ENCODE data around the gene PLEKHG4B. TPM values are rescaled to one million over a fixed set of nuclear protein-coding genes. Genes with fewer than 3 reads are reported as not detected.

The PLEKHG4B gene
- total and polyA plus RNA-seq, 2 of the 4 experiments (the other 2 are of a cell fraction), result 1.1 TPM

- intact Hi-C loops (cut with micrococcal nuclease), result no loop called here
- Histone ChIP-seq H4K20me1 (ENCODE audit: insufficient read depth, low read length) (no peaks in the 10 kb centered on the region), H3K9me1 (ENCODE audit: insufficient read depth, low read length) (peaks cover 10% of the 10 kb centered on the region; the same call in 1 of the 2 replicates), H3K4me3 (ENCODE audit: insufficient read depth, low read depth, low read length) (no peak overlapping the region), H3K9me3 (ENCODE audit: control insufficient read depth, insufficient read depth, low read length) (no peaks in the 10 kb centered on the region), H3K18ac (ENCODE audit: low read depth, low read length) (no peak overlapping the region), H2BK5ac (ENCODE audit: low read depth, low read length, poor library complexity, severe bottlenecking) (no peak overlapping the region), H4K8ac (ENCODE audit: low read depth in 2 of 2, low read length in 2 of 2) (no peak overlapping the region), H3K27ac (ENCODE audit: insufficient read depth, low read length) (no peak overlapping the region), H4K91ac (ENCODE audit: insufficient read depth, low read depth, low read length) (no peak overlapping the region), H3K23ac (ENCODE audit: low read depth, low read length) (no peak overlapping the region), H3K14ac (replicated peaks; ENCODE audit: low read depth, low read length) (no peak overlapping the region), H3K36me3 (ENCODE audit: control insufficient read depth, insufficient read depth, low read length) (no peaks in the 10 kb centered on the region), H3K4me2 (ENCODE audit: low read depth, low read length) (no peak overlapping the region), H2AFZ (replicated peaks; ENCODE audit: low read length, poor library complexity) (no peak overlapping the region), H3K79me1 (ENCODE audit: low read depth in 1 of 2, low read length in 2 of 2) (no peaks in the 10 kb centered on the region), H2BK20ac (ENCODE audit: low read depth, low read length) (no peak overlapping the region), H2BK15ac (ENCODE audit: low read depth, low read length) (no peak overlapping the region), H2BK120ac (ENCODE audit: low read depth, low read length) (no peak overlapping the region), H3K9ac (ENCODE audit: low read depth, low read length) (no peak overlapping the region), H3K56ac (ENCODE audit: extremely low read depth, insufficient read depth, low read length) (no peak overlapping the region), H3K27me3 (ENCODE audit: control insufficient read depth, insufficient read depth, low read length) (no peaks in the 10 kb centered on the region), H3K4me1 (ENCODE audit: control insufficient read depth, insufficient read depth, low read length) (peaks cover 12% of the 10 kb centered on the region), H2AK9ac (replicated peaks; ENCODE audit: low read depth, low read length, poor library complexity) (no peak overlapping the region), H3K4ac (ENCODE audit: low read depth, low read length) (no peak overlapping the region), H2AK5ac (ENCODE audit: low read depth, low read length) (no peak overlapping the region), H4K5ac (ENCODE audit: low read depth, low read length) (no peak overlapping the region)
- ChIA-PET POLR2A (ENCODE audit: unreplicated experiment) (no interaction called here), CTCF (no interaction called here)
- 98% methylated on average over 8 of the region's 12 CpGs; no CpG with 5 or more reads in 1 of the 2 experiments for WGBS, 2 experiments (ENCODE audit: extremely low coverage in 2 of 2, insufficient read length in 1 of 2)
- in situ Hi-C loops (cut with MboI; ENCODE audit: low sequenced_read_pairs), result no loop called here
- ATAC-seq (ENCODE audit: low read depth), result no peak
- TF ChIP-seq, protein P1, sequence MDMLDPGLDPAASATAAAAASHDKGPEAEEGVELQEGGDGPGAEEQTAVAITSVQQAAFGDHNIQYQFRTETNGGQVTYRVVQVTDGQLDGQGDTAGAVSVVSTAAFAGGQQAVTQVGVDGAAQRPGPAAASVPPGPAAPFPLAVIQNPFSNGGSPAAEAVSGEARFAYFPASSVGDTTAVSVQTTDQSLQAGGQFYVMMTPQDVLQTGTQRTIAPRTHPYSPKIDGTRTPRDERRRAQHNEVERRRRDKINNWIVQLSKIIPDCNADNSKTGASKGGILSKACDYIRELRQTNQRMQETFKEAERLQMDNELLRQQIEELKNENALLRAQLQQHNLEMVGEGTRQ (IDR thresholded peaks at IDR 0.05; ENCODE audit: low read depth, low read length), result no peak
- TF ChIP-seq POLR2A (IDR thresholded peaks at IDR 0.05; ENCODE audit: low read depth, low read length), result no peak
- no peak for TF ChIP-seq MXI1 (IDR thresholded peaks at IDR 0.05; ENCODE audit: borderline replicate concordance, low read depth, low read length)
- no peak for TF ChIP-seq CTCF (conservative IDR thresholded peaks at IDR 0.05; ENCODE audit: low read depth, low read length)
- no peak for TF ChIP-seq SMC3 (IDR thresholded peaks at IDR 0.05; ENCODE audit: low read depth, low read length)
- no peak for TF ChIP-seq RAD21 (IDR thresholded peaks at IDR 0.05; ENCODE audit: low read length)
- no peak for TF ChIP-seq NFE2L2 (IDR thresholded peaks at IDR 0.05; ENCODE audit: low read depth, low read length)
- TF ChIP-seq, protein P2, sequence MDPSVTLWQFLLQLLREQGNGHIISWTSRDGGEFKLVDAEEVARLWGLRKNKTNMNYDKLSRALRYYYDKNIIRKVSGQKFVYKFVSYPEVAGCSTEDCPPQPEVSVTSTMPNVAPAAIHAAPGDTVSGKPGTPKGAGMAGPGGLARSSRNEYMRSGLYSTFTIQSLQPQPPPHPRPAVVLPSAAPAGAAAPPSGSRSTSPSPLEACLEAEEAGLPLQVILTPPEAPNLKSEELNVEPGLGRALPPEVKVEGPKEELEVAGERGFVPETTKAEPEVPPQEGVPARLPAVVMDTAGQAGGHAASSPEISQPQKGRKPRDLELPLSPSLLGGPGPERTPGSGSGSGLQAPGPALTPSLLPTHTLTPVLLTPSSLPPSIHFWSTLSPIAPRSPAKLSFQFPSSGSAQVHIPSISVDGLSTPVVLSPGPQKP (IDR thresholded peaks at IDR 0.05; ENCODE audit: borderline replicate concordance, low read depth, low read length), result no peak
- no peak for TF ChIP-seq CHD1 (IDR thresholded peaks at IDR 0.05; ENCODE audit: low read depth, low read length)
- no peak for TF ChIP-seq RCOR1 (IDR thresholded peaks at IDR 0.05; ENCODE audit: insufficient replicate concordance, low read length)
- no peak for TF ChIP-seq CEBPB (IDR thresholded peaks at IDR 0.05; ENCODE audit: low read depth, low read length)
- no peak for TF ChIP-seq FOS (IDR thresholded peaks at IDR 0.05; ENCODE audit: low read depth, low read length)
- TF ChIP-seq MAZ (IDR thresholded peaks at IDR 0.05; ENCODE audit: borderline replicate concordance, low read depth, low read length), result no peak
- no peak for TF ChIP-seq RFX5 (IDR thresholded peaks at IDR 0.05; ENCODE audit: low read depth, low read length)
- DNase-seq, result no peak
- dilution Hi-C loops (cut with HindIII; ENCODE audit: low sequenced_read_pairs, unreplicated experiment), result no loop called here
- BruUV-seq (replicated peaks), result no TSS peak
Measured at GRCh38 chr5:157126-157715, 65.3 kb downstream of the PLEKHG4B start.

Measured in IMR-90 (cell line).